Measurements from ENCODE around the gene PCDHA1. TPM values are rescaled to one million over a fixed set of nuclear protein-coding genes. Genes with fewer than 3 reads are reported as not detected.
A peak's percentile ranks its signal among the peaks of the same experiment; 100 is the strongest.
"Not testable (repeated sequence)": the region's sequence is repeated elsewhere in the genome, so short reads cannot be mapped to it uniquely, and the experiment has no call there.

PCDHA1 gene
- total RNA-seq, 1 donor: not detected

DNA sequence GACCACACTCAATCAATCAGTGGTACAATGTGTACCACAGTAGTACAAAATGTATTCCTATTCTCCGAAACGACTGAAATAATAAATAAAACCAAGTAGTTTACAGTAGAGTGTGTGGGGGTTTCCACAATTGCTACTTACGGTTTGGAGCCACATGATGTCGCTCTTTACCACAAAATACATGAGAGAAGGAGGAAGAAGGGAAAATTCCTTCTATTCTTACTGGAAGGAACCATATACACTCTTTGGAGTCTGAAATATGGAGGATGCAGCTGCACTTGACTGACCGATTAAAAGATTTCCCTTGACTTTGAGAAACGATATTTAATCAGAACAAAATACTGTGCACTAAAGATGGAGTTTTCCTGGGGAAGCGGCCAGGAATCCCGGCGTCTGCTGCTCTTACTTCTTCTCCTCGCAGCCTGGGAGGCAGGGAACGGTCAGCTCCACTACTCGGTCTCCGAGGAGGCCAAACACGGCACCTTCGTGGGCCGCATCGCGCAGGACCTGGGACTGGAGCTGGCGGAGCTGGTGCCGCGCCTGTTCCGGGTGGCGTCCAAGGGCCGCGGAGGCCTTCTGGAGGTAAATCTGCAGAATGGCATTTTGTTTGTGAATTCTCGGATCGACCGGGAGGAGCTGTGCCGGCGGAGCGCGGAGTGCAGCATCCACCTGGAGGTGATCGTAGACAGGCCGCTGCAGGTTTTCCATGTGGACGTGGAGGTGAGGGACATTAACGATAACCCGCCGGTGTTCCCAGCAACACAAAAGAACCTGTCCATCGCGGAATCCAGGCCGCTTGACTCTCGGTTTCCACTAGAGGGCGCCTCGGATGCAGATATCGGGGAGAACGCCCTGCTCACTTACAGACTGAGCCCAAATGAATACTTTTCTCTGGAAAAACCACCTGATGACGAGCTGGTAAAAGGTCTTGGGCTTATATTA lies 21.2 kb downstream of the PCDHA1 start, which contains the start of gene PCDHA4:
Gene PCDHA4 (plus strand): TSS at position 235 of the 942 bp plus-strand sequence.
- DNase-seq (ENCODE audit: low read depth in 2 of 3, low spot score in 2 of 3): peak in 2 of 3 donors; percentile 17 to 34

DNA sequence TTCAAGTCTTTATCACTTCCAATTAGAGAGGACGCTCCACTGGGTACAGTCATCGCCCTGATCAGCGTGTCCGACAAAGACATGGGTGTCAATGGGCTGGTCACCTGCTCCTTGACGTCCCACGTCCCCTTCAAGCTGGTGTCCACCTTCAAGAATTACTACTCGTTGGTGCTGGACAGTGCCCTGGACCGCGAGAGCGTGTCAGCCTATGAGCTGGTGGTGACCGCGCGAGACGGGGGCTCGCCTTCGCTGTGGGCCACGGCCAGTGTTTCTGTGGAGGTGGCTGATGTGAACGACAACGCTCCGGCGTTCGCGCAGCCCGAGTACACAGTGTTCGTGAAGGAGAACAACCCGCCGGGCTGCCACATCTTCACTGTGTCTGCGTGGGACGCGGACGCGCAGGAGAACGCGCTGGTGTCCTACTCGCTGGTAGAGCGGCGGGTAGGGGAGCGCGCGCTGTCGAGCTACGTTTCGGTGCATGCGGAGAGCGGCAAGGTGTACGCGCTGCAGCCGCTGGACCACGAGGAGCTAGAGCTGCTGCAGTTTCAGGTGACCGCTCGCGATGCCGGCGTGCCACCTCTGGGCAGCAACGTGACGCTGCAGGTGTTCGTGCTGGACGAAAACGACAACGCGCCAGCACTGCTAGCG lies 22.4 kb downstream of the PCDHA1 start:
- not testable (repeated sequence) for DNase-seq (ENCODE audit: low read depth in 2 of 3, low spot score in 2 of 3)

DNA sequence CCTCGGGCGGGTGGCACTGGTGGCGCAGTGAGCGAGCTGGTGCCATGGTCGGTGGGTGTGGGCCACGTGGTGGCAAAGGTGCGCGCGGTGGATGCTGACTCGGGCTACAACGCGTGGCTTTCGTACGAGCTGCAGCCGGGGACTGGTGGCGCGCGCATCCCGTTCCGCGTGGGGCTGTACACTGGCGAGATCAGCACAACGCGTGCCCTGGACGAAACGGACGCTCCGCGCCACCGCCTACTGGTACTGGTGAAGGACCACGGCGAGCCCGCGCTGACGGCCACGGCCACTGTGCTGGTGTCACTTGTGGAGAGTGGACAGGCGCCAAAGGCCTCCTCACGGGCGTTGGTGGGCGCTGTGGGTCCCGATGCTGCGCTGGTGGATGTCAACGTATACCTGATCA lies 22.9 kb downstream of the PCDHA1 start:
- no peak for DNase-seq (ENCODE audit: low read depth in 2 of 3, low spot score in 2 of 3)

DNA sequence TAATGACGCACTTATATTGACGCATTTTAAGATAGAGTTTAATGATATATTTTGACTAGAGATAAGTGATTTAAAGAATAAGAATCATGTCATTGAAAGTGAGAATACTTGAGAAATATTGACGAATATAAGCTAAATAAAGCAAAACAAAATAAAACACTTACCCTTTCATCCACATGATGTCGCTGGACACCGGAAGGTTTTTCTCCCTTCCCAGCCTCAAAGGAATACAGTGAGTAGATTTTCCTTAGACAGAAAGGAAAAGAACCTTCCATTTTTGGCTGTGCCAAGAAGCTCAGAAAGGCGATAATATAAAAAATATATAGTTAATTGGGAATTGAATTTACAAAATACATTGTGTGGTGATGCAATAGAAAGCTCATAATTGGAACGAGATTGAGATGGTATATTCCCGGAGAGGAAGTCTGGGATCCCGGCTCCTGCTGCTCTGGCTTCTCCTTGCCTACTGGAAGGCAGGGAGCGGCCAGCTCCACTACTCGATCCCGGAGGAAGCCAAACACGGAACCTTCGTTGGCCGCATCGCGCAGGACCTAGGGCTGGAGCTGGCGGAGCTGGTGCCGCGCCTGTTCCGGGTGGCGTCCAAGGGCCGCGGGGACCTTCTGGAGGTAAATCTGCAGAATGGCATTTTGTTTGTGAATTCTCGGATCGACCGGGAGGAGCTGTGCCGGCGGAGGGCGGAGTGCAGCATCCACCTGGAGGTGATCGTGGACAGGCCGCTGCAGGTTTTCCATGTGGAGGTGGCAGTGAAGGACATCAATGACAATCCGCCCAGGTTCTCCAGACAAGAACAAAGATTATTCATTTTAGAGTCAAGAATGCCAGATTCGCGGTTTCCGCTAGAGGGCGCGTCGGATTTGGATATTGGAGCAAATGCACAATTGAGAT lies 35.7 kb downstream of the PCDHA1 start, which contains the start of gene PCDHA5:
Gene PCDHA5 (plus strand): TSS at position 239 of the 906 bp plus-strand sequence.
- DNase-seq (ENCODE audit: low read depth in 2 of 3, low spot score in 2 of 3): peak in 1 of 3 donors; percentile 9

DNA sequence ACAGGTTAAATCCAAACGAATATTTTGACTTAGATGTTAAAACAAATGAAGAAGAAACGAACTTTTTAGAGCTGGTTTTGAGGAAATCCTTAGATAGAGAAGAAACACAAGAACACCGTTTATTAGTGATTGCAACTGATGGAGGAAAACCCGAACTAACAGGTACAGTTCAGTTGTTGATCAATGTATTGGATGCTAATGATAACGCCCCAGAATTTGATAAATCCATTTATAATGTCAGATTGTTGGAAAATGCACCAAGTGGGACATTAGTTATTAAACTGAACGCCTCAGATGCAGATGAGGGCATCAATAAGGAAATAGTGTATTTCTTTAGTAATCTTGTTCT lies 36.3 kb downstream of the PCDHA1 start:
- DNase-seq (ENCODE audit: low read depth in 2 of 3, low spot score in 2 of 3): no peak

DNA sequence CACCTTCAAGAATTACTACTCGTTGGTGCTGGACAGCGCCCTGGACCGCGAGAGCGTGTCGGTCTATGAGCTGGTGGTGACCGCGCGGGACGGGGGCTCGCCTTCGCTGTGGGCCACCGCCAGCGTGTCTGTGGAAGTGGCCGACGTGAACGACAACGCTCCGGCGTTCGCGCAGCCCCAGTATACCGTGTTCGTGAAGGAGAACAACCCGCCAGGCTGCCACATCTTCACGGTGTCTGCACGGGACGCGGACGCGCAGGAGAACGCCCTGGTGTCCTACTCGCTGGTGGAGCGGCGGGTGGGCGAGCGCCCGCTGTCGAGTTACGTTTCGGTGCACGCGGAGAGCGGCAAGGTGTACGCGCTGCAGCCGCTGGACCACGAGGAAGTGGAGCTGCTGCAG lies 37.0 kb downstream of the PCDHA1 start:
- DNase-seq (ENCODE audit: low read depth in 2 of 3, low spot score in 2 of 3): not testable (repeated sequence)

DNA sequence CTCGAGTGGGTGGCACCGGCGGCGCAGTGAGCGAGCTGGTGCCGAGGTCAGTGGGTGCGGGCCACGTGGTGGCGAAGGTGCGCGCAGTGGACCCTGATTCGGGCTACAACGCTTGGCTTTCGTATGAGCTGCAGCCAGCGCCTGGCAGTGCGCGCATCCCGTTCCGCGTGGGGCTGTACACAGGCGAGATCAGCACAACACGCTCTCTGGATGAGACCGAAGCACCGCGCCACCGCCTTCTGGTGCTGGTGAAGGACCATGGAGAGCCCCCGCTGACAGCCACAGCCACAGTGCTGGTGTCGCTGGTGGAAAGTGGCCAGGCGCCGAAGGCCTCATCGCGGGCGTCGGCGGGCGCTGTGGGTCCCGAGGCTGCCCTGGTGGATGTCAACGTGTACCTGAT lies 37.5 kb downstream of the PCDHA1 start:
- no peak for DNase-seq (ENCODE audit: low read depth in 2 of 3, low spot score in 2 of 3)

DNA sequence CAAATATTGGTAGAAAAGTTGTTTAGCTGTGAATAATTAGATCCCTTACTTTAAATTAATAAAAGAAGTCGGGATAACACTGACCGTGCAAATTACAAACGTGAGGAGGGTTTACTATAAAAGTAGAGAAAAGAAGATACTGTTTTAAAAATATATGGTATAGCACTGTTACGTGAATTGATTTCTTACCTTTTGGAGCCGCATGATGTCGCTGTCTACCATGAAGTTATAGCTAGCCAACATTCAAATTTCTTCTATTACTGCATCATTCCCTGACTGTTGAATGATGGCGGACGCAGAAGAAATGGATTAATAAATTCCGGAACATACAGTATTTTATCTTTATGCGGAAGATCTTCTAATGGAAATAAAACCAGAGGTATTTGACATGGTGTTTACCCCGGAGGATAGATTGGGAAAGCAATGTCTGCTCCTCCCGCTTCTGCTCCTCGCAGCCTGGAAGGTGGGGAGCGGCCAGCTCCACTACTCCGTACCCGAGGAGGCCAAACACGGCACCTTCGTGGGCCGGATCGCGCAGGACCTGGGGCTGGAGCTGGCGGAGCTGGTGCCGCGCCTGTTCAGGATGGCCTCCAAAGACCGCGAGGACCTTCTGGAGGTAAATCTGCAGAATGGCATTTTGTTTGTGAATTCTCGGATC lies 41.9 kb downstream of the PCDHA1 start, which contains the start of gene PCDHA6:
Gene PCDHA6 (plus strand): TSS at position 257 of the 658 bp plus-strand sequence. CDS start 132 bp downstream, at position 389.
- no peak for DNase-seq (ENCODE audit: low read depth in 2 of 3, low spot score in 2 of 3)

DNA sequence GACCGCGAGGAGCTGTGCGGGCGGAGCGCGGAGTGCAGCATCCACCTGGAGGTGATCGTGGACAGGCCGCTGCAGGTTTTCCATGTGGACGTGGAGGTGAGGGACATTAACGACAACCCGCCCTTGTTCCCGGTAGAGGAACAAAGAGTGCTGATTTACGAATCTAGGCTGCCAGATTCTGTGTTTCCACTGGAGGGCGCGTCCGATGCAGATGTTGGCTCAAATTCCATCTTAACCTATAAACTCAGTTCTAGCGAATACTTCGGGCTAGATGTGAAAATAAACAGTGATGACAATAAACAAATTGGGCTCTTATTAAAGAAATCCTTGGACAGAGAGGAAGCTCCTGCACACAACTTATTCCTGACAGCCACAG lies 42.4 kb downstream of the PCDHA1 start:
- DNase-seq (ENCODE audit: low read depth in 2 of 3, low spot score in 2 of 3): no peak

DNA sequence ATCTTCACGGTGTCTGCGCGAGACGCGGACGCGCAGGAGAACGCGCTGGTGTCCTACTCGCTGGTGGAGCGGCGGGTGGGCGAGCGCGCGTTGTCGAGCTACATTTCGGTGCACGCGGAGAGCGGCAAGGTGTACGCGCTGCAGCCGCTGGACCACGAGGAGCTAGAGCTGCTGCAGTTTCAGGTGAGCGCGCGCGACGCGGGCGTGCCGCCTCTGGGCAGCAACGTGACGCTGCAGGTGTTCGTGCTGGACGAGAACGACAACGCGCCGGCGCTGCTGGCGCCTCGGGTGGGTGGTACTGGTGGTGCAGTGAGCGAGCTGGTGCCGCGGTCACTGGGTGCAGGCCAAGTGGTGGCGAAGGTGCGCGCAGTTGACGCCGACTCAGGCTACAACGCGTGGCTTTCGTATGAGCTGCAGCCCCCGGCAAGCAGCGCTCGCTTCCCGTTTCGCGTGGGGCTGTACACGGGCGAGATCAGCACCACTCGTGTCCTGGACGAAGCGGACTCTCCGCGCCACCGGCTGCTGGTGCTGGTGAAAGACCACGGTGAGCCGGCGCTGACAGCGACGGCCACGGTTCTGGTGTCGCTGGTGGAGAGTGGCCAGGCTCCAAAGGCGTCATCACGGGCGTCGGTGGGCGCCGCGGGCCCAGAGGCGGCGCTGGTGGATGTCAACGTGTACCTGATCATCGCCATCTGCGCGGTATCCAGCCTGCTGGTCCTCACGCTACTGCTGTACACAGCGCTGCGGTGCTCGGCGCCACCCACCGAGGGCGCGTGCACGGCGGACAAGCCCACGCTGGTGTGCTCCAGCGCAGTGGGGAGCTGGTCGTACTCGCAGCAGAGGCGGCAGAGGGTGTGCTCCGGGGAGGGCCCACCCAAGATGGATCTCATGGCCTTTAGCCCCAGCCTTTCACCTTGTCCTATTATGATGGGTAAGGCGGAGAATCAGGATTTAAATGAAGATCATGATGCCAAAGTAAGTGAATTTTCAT lies 43.9 kb downstream of the PCDHA1 start:
- not testable (repeated sequence) for DNase-seq (ENCODE audit: low read depth in 2 of 3, low spot score in 2 of 3)

DNA sequence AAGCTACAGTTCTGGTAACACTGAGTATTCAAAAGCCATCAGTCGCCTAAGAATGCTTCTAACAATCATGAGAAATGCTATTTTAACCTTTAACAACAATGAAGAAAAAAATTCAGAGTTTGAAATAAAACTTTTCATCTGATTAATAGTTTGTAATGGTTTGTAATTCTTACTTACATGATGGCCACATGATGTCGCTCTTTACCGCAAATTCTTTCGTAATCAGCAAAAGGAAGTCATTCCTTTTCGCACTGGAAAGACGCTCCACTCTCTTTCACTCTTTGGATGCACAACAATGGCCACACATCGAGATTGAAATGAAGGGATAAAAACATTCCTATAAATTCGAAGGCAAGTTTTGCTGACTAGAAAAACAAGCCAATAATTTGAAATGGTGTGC lies 48.1 kb downstream of the PCDHA1 start, which contains the start of gene PCDHA7:
Gene PCDHA7 (plus strand): TSS at position 277 of the 400 bp plus-strand sequence. CDS start 115 bp downstream, at position 392.
- DNase-seq (ENCODE audit: low read depth in 2 of 3, low spot score in 2 of 3): no peak

DNA sequence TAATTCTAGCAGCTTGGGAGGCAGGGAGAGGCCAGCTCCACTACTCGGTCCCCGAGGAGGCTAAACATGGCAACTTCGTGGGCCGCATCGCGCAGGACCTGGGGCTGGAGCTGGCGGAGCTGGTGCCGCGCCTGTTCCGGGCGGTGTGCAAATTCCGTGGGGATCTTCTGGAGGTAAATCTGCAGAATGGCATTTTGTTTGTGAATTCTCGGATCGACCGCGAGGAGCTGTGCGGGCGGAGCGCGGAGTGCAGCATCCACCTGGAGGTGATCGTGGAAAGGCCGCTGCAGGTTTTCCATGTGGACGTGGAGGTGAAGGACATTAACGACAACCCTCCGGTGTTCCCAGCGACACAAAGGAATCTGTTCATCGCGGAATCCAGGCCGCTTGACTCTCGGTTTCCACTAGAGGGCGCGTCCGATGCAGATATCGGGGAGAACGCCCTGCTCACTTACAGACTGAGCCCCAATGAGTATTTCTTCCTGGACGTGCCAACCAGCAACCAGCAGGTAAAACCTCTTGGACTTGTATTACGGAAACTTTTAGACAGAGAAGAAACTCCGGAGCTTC lies 48.6 kb downstream of the PCDHA1 start:
- DNase-seq (ENCODE audit: low read depth in 2 of 3, low spot score in 2 of 3): not testable (repeated sequence)

DNA sequence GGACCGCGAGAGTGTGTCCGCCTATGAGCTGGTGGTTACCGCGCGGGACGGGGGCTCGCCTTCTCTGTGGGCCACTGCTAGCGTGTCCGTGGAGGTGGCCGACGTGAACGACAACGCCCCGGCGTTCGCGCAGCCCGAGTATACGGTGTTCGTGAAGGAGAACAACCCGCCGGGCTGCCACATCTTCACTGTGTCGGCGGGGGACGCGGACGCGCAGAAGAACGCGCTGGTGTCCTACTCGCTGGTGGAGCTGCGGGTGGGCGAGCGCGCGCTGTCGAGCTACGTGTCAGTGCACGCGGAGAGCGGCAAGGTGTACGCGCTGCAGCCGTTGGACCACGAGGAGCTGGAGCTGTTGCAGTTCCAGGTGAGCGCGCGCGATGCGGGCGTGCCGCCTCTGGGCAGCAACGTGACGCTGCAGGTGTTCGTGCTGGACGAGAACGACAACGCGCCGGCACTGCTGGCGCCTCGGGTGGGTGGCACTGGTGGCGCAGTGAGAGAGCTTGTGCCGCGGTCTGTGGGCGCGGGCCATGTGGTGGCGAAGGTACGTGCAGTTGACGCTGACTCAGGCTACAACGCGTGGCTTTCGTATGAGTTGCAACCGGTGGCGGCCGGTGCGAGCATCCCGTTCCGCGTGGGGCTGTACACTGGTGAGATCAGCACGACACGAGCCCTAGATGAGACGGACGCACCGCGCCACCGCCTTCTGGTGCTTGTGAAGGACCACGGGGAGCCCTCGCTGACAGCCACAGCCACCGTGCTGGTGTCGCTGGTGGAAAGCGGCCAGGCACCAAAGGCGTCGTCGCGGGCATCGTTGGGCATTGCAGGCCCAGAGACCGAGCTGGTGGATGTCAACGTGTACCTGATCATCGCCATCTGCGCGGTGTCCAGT lies 49.9 kb downstream of the PCDHA1 start:
- no peak for DNase-seq (ENCODE audit: low read depth in 2 of 3, low spot score in 2 of 3)

DNA sequence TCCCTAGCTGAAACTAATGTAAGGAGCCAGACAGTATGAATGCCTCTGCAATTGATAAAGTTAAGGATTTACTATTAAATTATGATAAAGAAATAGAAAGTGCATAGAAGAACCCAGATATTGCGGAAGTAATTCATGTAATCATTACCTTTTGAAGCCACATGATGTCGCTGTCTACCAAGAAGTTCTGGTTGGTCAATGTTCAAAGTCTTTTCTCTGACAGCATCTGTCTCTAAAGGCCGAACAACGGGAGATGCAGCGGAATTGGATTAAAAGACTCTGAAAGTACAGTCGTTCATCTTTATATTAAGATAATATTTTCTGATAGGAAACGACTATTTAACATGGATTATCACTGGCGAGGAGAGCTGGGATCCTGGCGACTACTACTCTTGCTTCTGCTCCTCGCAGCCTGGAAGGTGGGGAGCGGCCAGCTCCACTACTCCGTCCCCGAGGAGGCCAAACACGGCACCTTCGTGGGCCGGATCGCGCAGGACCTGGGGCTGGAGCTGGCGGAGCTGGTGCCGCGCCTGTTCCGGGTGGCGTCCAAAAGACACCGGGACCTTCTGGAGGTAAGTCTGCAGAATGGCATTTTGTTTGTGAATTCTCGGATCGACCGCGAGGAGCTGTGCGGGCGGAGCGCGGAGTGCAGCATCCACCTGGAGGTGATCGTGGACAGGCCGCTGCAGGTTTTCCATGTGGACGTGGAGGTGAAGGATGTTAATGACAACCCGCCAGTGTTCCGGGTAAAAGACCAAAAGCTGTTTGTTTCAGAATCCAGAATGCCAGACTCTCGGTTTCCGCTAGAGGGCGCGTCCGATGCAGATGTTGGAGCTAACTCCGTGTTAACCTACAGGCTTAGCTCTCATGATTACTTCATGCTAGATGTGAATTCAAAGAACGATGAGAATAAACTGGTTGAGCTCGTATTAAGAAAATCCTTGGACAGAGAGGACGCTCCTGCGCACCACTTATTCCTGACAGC lies 55.3 kb downstream of the PCDHA1 start, which contains the start of gene PCDHA8:
Gene PCDHA8 (plus strand): TSS at position 210 of the 985 bp plus-strand sequence. CDS start 135 bp downstream, at position 345.
- no peak for DNase-seq (ENCODE audit: low read depth in 2 of 3, low spot score in 2 of 3)

DNA sequence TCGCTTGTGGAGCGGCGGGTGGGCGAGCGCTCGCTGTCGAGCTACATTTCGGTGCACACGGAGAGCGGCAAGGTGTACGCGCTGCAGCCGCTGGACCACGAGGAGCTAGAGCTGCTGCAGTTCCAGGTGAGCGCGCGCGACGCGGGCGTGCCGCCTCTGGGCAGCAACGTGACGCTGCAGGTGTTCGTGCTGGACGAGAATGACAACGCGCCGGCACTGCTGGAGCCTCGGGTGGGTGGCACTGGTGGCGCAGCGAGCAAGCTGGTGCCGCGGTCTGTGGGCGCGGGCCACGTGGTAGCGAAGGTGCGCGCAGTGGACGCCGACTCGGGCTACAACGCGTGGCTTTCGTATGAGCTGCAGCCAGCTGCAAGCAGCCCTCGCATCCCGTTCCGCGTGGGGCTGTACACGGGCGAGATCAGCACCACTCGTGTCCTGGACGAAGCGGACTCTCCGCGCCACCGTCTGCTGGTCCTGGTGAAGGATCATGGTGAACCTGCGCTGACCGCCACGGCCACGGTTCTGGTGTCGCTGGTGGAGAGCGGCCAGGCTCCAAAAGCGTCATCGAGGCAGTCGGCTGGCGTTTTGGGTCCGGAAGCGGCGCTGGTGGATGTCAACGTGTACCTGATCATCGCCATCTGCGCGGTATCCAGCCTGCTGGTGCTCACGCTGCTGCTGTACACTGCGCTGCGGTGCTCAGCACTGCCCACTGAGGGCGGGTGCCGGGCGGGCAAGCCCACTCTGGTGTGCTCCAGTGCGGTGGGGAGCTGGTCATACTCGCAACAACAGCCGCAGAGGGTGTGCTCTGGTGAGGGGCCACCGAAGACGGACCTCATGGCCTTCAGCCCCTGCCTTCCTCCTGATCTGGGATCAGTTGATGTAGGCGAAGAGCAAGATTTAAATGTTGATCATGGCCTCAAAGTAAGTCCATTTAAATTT lies 57.1 kb downstream of the PCDHA1 start:
- DNase-seq (ENCODE audit: low read depth in 2 of 3, low spot score in 2 of 3): no peak

Data from hematopoietic multipotent progenitor cell (in vitro differentiated cells).